GM21619 (cell line): Measurements from ENCODE around the gene ZEB2.

Source experiments
- ATAC-seq: cut with Tn5 transposase; IDR thresholded peaks from one replicate; pipeline ENCODE4 v1.9.1; 2021; ENCODE audit not compliant: unreplicated experiment

The ZEB2 gene

DNA sequence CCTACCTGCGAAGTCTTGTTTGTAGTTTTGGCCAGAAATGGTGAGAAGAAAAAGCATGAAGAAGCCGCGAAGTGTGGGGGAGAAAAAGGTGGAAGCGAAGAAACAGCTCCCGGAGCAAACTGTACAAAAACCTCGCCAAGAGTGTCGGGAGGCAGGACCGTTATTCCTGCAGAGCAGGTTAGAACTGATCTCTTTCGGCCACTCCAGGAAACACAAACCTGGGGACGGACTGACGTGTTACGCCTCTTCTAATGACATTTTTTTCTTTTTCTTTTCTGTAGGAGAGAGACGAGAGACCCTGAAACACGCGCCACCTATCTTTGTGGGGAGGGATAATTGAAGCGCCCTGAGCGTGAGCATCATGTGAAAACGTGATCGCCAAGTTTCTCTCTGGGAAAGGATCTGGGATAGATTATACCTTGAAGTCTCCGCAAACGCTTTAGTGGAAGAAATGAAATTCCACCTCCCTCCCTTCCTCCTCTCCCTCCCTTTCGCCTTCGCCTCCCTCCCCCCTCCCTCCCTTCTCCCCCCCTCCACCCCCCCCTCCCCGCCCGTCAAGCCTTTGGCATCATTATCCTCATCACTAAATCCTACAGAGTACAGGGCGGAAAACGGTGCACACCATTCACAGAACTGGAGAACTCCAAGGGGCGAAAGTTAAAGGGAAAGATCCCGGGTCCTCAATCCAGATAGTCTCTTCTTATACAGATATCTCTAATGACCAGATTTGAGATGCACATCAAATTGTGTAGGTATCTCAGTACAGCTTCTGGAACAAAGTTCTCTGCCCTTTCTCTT, at the start of gene ZEB2:
Gene ZEB2 (minus strand): TSS at position 186 of the 798 bp plus-strand sequence. CDS start 2,769 bp downstream, outside the sequence.
- ATAC-seq: no peak

GRCh38 chr2:144567745-144568144, 47.8 kb upstream of the ZEB2 start:
- ATAC-seq: no peak

DNA sequence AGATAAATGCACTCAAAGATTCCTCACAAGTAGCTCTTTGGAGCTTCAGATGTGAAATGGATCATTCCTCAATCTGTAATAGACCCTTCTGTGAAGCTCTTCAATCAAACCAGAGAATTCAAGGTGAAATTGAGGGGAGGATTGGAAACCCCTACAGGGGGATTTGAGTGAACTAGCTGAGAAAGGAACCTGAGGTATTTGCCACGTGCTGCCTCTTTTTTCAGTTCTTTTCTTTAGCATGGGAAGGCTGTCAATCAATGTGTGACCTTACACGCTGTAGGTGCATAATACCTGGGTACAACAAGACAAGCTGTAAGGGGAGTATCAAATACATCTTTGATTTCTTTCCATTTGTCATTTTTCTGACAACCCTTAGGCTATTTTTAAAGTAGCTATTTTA, 46.5 kb upstream of the ZEB2 start:
- ATAC-seq: no peak

DNA sequence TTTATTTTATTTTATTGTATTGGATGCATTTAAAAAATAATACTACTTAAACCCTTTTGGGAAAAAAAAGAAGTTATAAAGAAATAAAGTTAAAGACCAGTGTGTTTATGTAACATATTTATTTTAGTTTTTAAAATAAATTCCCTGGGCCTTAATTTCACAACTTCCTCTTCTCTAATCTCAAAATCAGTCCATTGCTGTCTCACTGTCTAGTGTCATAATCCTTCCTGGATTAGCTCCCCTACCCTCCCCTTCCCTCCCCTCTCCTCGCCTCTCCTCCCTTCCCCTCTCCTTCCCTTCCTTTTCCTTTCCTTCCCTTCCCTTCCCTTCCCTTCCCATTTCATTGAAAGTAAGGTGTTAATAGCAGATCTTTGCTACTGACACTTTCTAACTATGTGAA, 40.3 kb upstream of the ZEB2 start:
- no peak for ATAC-seq

- no peak for ATAC-seq
Measured at GRCh38 chr2:144559681-144560080, 39.8 kb upstream of the ZEB2 start.

GRCh38 chr2:144559242-144559641, 39.3 kb upstream of the ZEB2 start:
- no peak for ATAC-seq

GRCh38 chr2:144554492-144555210, 34.7 kb upstream of the ZEB2 start:
- ATAC-seq: no peak

DNA sequence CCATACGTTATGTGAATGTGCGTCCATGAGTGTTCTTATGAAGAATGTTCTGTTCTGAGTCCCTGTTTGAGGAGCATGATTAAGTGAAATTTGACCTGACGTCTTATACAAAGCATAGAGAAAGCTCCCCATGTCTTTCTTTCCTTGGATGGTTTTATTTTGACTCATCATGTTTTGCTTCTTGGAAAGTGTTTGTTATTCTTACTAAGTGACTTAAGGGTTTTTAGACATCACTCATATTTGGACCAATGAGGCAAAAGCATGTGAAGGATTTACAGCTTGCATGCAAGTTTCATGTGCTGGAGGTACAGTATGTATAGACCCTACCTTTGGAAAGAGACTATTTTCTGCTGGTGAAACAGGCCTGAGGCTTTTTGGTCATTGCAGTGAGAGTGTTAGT, 33.5 kb upstream of the ZEB2 start:
- ATAC-seq: no peak

- no peak for ATAC-seq
Measured at GRCh38 chr2:144552821-144553220, 32.9 kb upstream of the ZEB2 start.

- no peak for ATAC-seq
Measured at GRCh38 chr2:144550911-144551310, 31.0 kb upstream of the ZEB2 start.

DNA sequence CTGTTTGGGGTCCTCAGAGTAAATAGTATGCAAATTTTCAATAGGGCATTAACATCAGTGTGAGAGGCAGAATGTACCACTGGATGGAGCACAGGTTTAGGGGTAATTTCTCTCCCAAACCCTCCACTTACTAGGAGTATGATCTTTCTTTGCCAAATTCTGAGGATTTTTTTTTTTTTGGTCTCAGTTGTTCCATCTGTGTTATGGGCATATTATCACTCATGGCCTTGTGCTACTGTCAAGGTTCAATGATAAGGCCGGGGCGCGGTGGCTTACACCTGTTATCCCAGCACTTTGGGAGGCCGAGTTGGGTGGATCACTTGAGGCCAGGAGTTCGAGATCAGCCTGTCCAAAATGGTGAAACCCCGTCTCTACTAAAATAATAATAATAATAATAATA, 30.2 kb upstream of the ZEB2 start:
- ATAC-seq: no peak

- ATAC-seq: peak; percentile 79
Measured at GRCh38 chr2:144548532-144549191, 28.7 kb upstream of the ZEB2 start.

DNA sequence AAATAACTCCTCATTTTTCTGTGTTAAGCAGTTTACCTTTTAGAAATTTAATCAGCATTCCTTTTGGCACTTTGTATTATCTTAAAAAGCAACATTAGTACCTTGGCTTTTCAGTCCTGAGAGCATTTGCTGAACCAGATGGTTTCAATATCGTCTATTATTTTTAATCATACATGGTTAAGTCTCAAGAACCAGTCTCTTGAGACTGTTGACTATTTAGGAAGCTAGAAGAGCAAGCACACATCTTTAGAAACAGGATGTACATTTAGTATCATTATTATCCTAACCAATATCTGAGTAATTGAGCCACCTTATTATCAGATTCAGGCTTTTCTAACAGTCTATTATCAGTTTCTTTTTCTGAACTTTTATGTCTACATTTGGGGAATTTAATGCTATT, 28.2 kb upstream of the ZEB2 start:
- ATAC-seq: no peak

DNA sequence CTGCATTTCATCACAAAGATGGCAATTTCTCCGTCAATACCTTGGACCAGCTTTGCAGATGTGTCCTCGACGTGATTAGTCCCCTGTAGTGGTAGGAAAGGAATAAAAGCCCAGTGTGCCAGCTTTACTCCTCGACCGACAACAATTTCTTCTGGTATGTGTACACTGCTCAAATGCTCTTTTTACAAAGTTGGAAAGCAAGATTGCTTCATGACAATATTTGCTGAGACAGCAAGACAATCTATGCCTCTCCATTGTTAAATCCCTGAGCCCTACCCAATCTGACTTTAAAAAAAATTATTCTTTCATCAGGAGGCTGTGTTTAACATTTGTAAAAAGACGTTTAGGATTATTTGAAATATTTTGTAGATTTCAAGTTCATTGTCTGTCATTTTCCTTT, 27.6 kb upstream of the ZEB2 start:
- no peak for ATAC-seq

DNA sequence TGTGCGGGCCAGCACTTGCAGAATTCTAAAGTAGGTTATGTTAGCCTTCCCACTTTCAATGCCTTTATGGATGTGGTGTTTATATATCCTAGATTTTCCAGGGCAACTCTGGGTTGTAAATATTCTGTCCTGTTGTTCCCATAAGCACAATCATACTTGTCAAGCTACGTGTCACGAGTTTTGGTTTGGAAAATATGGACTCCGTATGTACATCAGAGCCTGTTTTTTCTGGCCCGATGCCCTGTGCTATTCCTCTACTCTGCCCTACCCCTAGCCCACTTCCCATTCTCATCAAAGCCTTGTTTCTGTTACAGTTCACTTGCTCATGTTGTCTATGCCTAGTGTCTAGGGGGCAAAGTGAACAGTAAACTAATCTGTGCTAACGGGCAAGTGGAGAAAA, 27.0 kb upstream of the ZEB2 start:
- ATAC-seq: no peak

DNA sequence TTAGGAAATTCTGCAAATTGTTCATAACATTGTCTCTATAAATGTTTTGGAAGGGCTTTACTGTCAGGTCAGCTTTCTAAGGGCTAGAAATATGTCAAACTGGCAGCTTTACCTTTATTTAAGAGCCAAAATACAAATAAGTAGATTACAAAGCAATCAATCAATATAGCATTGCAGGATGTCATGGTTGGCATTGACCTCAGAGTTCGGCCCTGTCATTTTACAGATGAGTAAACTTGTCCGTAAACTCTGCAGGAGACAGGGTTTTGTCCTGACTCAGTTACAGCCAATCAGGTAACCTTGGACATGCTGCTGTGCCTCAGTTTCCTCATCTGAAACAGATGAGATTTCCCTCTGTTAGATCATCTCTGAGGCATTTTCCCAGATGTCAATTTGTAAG, 25.9 kb upstream of the ZEB2 start:
- ATAC-seq: no peak

DNA sequence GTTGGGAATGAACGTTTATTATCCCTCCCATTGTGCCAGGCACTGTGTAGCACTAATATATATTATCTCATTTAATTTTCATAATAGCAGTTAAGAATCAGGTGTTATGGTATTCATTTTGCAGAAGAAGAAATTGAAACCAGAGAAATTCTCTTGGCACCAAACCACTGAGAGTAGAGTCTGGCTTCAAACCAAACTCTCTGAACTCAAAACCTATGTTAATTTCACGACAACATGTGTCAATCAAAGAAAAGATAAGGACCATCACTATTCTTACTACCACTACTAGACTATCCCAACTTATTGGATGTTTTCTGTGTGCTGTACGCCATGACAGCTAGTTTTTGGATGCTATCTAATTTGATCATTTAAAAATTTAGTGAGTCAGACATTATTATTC, 24.1 kb upstream of the ZEB2 start:
- ATAC-seq: no peak

DNA sequence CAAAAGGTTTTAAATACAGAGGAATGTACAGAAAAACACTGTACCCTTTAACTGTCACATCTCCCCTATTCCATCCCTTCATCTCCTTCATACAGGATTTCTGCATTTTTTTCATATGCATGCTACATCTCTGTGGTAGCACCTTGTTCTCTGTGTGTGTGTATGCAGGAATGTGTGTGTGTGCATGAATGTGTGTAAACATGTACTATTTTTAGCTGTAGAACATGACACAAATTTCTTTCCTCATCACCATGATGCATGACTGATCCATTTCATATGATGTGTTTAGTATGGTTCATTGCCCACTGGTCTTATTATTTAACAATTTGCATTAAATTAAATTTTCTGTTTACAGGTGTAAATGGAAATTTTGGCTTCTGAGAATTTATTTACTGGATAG, 21.5 kb upstream of the ZEB2 start:
- ATAC-seq: no peak

- no peak for ATAC-seq
Measured at GRCh38 chr2:144539289-144539782, 19.4 kb upstream of the ZEB2 start.

- ATAC-seq: no peak
Measured at GRCh38 chr2:144535300-144535699, 15.4 kb upstream of the ZEB2 start.

- ATAC-seq: no peak
Measured at GRCh38 chr2:144533221-144533620, 13.3 kb upstream of the ZEB2 start.

- no peak for ATAC-seq
Measured at GRCh38 chr2:144530596-144530995, 10.7 kb upstream of the ZEB2 start.
